Measurements from ENCODE around the gene THSD4. TPM values are rescaled to one million over a fixed set of nuclear protein-coding genes. Genes with fewer than 3 reads are reported as not detected.

Gene THSD4
- total RNA-seq, 1 donor from 2014 or later: 66.8 TPM

DNA sequence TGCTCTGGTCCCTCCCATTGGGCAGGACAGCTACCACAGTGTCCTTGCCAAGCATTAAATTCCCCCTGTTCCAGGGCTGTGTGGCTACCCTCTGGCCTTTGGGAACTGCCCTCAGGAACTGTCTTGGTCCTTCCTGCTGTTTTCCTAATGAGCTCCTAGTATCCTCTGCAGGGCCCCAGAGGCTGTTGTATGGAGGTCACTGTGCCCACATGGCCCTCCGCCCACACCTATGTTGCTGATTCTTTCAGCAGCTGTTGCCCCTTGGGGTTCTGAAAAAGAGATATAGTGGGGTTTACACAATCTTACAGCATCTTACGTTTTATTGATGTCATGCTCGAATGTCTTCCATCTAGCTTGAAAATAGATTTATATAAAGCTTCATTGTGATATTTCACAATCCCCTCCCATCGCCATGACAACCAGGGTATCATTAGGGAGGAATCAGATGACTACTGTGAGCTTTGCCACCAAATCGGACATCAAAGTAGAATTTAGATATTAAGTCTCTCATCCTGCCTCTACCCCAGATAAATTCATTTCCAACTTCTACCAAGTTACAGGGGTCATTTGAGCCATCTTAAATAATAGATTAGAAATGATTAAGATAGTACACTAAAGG is 598.0 kb downstream of the THSD4 start:
- Histone ChIP-seq H3K4me3 (no peak overlapping the region), H3K9me3 (no peaks in the 10 kb centered on the region), H3K36me3 (no peaks in the 10 kb centered on the region), H3K4me1 (peaks cover 73% of the 10 kb centered on the region), H3K27me3 (no peaks in the 10 kb centered on the region), H3K27ac (peak overlapping the region; percentile 71)
- intact Hi-C loops (cut with DNase I): no loop called here
- DNase-seq (ENCODE audit: extremely low spot score in 2 of 2): peak in 1 of 2 donors; percentile 86
- TF ChIP-seq POLR2AphosphoS5 (IDR thresholded peaks at IDR 0.05; ENCODE audit: insufficient read depth in 1 of 2, low read depth in 1 of 2): no peak
- TF ChIP-seq CTCF (IDR thresholded peaks at IDR 0.05): no peak
- TF ChIP-seq POLR2A (IDR thresholded peaks at IDR 0.05): no peak

DNA sequence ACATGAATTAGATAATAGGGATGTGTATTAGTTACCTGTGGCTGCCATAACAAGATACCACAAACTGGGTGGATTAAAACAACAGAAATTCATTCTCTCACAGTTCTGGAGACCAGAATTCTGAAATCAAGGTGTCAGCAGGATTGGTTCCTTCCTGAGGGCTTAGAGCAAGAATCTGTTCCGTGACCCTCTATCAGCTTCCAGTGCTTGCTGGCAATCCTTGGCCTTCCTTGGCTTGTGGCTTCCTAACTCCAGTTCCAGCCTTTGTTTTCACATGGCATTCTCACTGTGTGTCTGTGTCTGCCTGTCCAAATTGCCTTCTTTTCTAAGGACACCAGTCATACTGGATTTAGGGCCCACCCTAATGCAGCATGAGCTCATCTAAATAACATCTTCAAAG is 600.6 kb downstream of the THSD4 start:
- Histone ChIP-seq H3K4me1 (peaks cover 47% of the 10 kb centered on the region), H3K27ac (peak overlapping the region; percentile 69)

GRCh38 chr15:71716990-71717389 is 601.7 kb downstream of the THSD4 start:
- Histone ChIP-seq H3K4me3 (no peak overlapping the region), H3K36me3 (no peaks in the 10 kb centered on the region), H3K4me1 (peaks cover 38% of the 10 kb centered on the region), H3K27me3 (no peaks in the 10 kb centered on the region), H3K27ac (peak overlapping the region; percentile 69), H3K9me3 (no peaks in the 10 kb centered on the region)
- TF ChIP-seq POLR2A (IDR thresholded peaks at IDR 0.05) (no peak), CTCF (IDR thresholded peaks at IDR 0.05) (no peak), POLR2AphosphoS5 (IDR thresholded peaks at IDR 0.05; ENCODE audit: insufficient read depth in 1 of 2, low read depth in 1 of 2) (peak in 1 of 2 donors; percentile 8)
- intact Hi-C loops (cut with DNase I): no loop called here
- DNase-seq (ENCODE audit: extremely low spot score in 2 of 2): no peak

More for the DNA sequence above, 600.6 kb downstream of the THSD4 start:
- peak in 1 of 2 donors; percentile 83 for DNase-seq (ENCODE audit: extremely low spot score in 2 of 2)
- intact Hi-C loops (cut with DNase I): no loop called here
- TF ChIP-seq CTCF (IDR thresholded peaks at IDR 0.05) (no peak), POLR2AphosphoS5 (IDR thresholded peaks at IDR 0.05; ENCODE audit: insufficient read depth in 1 of 2, low read depth in 1 of 2) (peak in 1 of 2 donors; percentile 55)
- H3K27me3 ChIP-seq: no peaks in the 10 kb centered on the region
- no peaks in the 10 kb centered on the region for H3K9me3 ChIP-seq
- no peaks in the 10 kb centered on the region for H3K36me3 ChIP-seq
- H3K4me3 ChIP-seq: no peak overlapping the region

DNA sequence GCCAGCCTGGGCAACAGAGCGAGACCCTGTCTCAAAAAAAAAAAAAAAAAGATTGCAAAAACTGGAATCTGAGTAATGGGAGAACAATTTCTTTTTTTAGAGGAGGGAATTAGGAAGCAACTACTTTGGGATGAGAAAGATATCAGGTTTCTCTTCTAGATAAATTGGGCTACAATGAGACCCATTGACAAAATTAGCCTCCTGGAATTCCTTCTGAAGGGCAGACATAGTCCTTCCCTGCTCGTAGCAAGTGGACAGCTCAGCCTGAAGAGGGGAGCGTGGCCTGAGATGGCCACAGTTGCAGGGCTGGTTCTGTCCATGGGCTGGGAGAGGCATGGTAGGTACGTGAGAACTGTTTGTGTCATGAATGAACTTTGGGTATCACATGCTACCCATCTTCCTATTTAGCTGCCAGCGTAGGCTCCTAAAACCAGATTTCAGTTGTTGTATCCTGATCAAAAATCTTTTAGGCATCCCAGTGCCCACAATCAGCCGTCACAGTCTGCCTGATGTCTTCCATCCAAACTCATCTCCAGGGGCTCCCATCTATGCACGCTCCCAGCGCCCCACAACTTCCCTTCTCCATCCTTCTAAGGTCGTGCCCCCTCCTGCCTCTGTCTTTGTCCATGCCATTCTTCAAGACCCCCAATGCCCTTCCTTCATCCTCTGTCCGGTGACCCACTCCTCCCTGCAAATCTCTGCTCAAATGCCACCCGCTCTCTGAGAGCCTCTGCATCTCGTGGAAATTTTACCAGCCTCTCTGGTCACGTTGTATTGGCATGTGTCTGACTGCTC is 603.0 kb downstream of the THSD4 start:
- Histone ChIP-seq H3K27me3 (no peaks in the 10 kb centered on the region), H3K27ac (peak overlapping the region; percentile 69)
- intact Hi-C loops (cut with DNase I): no loop called here

More for the DNA sequence above, 603.0 kb downstream of the THSD4 start:
- no peaks in the 10 kb centered on the region for H3K9me3 ChIP-seq
- peaks cover 25% of the 10 kb centered on the region for H3K4me1 ChIP-seq
- no peaks in the 10 kb centered on the region for H3K36me3 ChIP-seq
- DNase-seq (ENCODE audit: extremely low spot score in 2 of 2): peak in 1 of 2 donors; percentile 74
- no peak for TF ChIP-seq POLR2AphosphoS5 (IDR thresholded peaks at IDR 0.05; ENCODE audit: insufficient read depth in 1 of 2, low read depth in 1 of 2)
- TF ChIP-seq CTCF (IDR thresholded peaks at IDR 0.05): no peak
- TF ChIP-seq POLR2A (IDR thresholded peaks at IDR 0.05): no peak
- no peak overlapping the region for H3K4me3 ChIP-seq
